OCI-LY3 (cell line): Measurements from ENCODE around the gene DZIP1L.

ENCODE experiments used
- H2AFZ ChIP-seq: fragments of 200-600, 300-600 bp; shearing (Covaris generic); 2 replicates; pipeline ENCODE4 v1.6.0; 2014; ENCODE audit warnings: antibody characterized with exemption, low read depth, low read length
- H3K27ac ChIP-seq: fragments of 200-600, 300-600 bp; sonication (generic); 2 replicates; pipeline ENCODE4 v1.5.1; 2014; ENCODE audit warnings: mild to moderate bottlenecking, low read length, moderate library complexity, mixed read lengths
- H3K27me3 ChIP-seq: fragments of 200-600, 300-600 bp; sonication (generic); 2 replicates; pipeline ENCODE4 v1.6.1; 2014; ENCODE audit warnings: low read depth, low read length, mixed read lengths
- H3K36me3 ChIP-seq: fragments of 200-600, 300-600 bp; sonication (generic); replicated peaks from 2 replicates; pipeline ENCODE3; 2014; ENCODE audit warnings: low read depth, low read length, mixed read lengths
- H3K4me1 ChIP-seq: fragments of 300-600, 200-600 bp; sonication (generic); 2 replicates; pipeline ENCODE4 v1.6.1; 2014; ENCODE audit warnings: low read length, mixed read lengths
- H3K4me2 ChIP-seq: fragments of 200-600, 300-600 bp; sonication (generic); 2 replicates; pipeline ENCODE4 v1.6.1; 2014; ENCODE audit warnings: low read length, mixed read lengths
- H3K4me3 ChIP-seq: fragments of 300-600, 200-600 bp; sonication (generic); 2 replicates; pipeline ENCODE4 v1.5.1; 2014; ENCODE audit warnings: antibody characterized with exemption, mild to moderate bottlenecking, low read length, moderate library complexity
- H3K79me2 ChIP-seq: fragments of 300-600, 200-600 bp; shearing (Covaris generic); 2 replicates; pipeline ENCODE4 v1.6.1; 2014; ENCODE audit warnings: mild to moderate bottlenecking, low read length, mixed read lengths
- H3K9ac ChIP-seq: fragments of 300-600, 200-600 bp; shearing (Covaris generic); 2 replicates; pipeline ENCODE4 v1.6.0; 2014; ENCODE audit warnings: mild to moderate bottlenecking, low read length, moderate library complexity
- H3K9me3 ChIP-seq: fragments of 200-600, 300-600 bp; shearing (Covaris generic); 2 replicates; pipeline ENCODE4 v1.6.1; 2014; ENCODE audit warnings: low read length, mixed read lengths; ENCODE audit not compliant: insufficient read depth
- H4K20me1 ChIP-seq: fragments of 200-600, 300-600 bp; sonication (generic); 2 replicates; pipeline ENCODE4 v1.6.1; 2016; ENCODE audit warnings: low read length, mixed read lengths; ENCODE audit not compliant: insufficient read depth
- CTCF ChIP-seq: fragments of 200-600, 300-600 bp; sonication (generic); IDR thresholded peaks from 2 replicates; pipeline ENCODE4 v1.5.1; 2014; ENCODE audit warnings: antibody characterized with exemption, low read length, low read depth
- EZH2phosphoT487 ChIP-seq: fragments of 200-600 bp; shearing (Covaris generic); IDR thresholded peaks from 2 replicates; pipeline ENCODE4 v1.6.1; 2018; ENCODE audit warnings: antibody characterized with exemption, mixed run types, low read depth

DZIP1L gene

GRCh38 chr3:138025553-138025952 lies 89.9 kb downstream of the DZIP1L start:
- TF ChIP-seq EZH2phosphoT487 (no peak), CTCF (no peak)
- Histone ChIP-seq H3K27me3 (peaks cover 27% of the 10 kb centered on the region), H2AFZ (no peak overlapping the region), H3K36me3 (no peaks in the 10 kb centered on the region), H4K20me1 (no peaks in the 10 kb centered on the region), H3K79me2 (no peaks in the 10 kb centered on the region), H3K27ac (no peak overlapping the region), H3K9ac (no peak overlapping the region), H3K9me3 (no peaks in the 10 kb centered on the region), H3K4me1 (peaks cover 7% of the 10 kb centered on the region), H3K4me3 (no peak overlapping the region), H3K4me2 (no peak overlapping the region)

GRCh38 chr3:138023754-138024153 lies 91.7 kb downstream of the DZIP1L start:
- H3K79me2 ChIP-seq = no peaks in the 10 kb centered on the region
- no peaks in the 10 kb centered on the region for H4K20me1 ChIP-seq
- no peaks in the 10 kb centered on the region for H3K9me3 ChIP-seq
- H3K4me1 ChIP-seq = peaks cover 7% of the 10 kb centered on the region
- no peak overlapping the region for H3K4me3 ChIP-seq
- no peaks in the 10 kb centered on the region for H3K36me3 ChIP-seq
- no peak overlapping the region for H2AFZ ChIP-seq
- H3K4me2 ChIP-seq = no peak overlapping the region
- peaks cover 22% of the 10 kb centered on the region for H3K27me3 ChIP-seq
- TF ChIP-seq EZH2phosphoT487 = no peak
- no peak for TF ChIP-seq CTCF
- no peak overlapping the region for H3K27ac ChIP-seq
- no peak overlapping the region for H3K9ac ChIP-seq

- no peaks in the 10 kb centered on the region for H4K20me1 ChIP-seq
- H2AFZ ChIP-seq = no peak overlapping the region
- no peak overlapping the region for H3K9ac ChIP-seq
- H3K27ac ChIP-seq = no peak overlapping the region
- no peaks in the 10 kb centered on the region for H3K9me3 ChIP-seq
- no peaks in the 10 kb centered on the region for H3K27me3 ChIP-seq
- no peak for TF ChIP-seq EZH2phosphoT487
- no peak for TF ChIP-seq CTCF
- H3K36me3 ChIP-seq = no peaks in the 10 kb centered on the region
- no peaks in the 10 kb centered on the region for H3K79me2 ChIP-seq
- peaks cover 7% of the 10 kb centered on the region for H3K4me1 ChIP-seq
- no peak overlapping the region for H3K4me2 ChIP-seq
- no peak overlapping the region for H3K4me3 ChIP-seq
Observed at GRCh38 chr3:138019281-138020069, 95.9 kb downstream of the DZIP1L start.

GRCh38 chr3:138016065-138016464 lies 99.3 kb downstream of the DZIP1L start:
- Histone ChIP-seq H3K4me3 (no peak overlapping the region), H3K27ac (no peak overlapping the region), H3K9me3 (no peaks in the 10 kb centered on the region), H3K79me2 (no peaks in the 10 kb centered on the region), H3K27me3 (peaks cover 16% of the 10 kb centered on the region), H3K4me2 (no peak overlapping the region), H2AFZ (no peak overlapping the region; the same call in 1 of the 2 replicates), H4K20me1 (no peaks in the 10 kb centered on the region), H3K9ac (no peak overlapping the region), H3K4me1 (no peaks in the 10 kb centered on the region), H3K36me3 (no peaks in the 10 kb centered on the region)
- TF ChIP-seq EZH2phosphoT487 (no peak), CTCF (no peak)
